NB4 (cell line): ENCODE measurements around the gene INPP5A.
"Not testable (repeated sequence)": the region's sequence is repeated elsewhere in the genome, so short reads cannot be mapped to it uniquely, and the experiment has no call there.

Experiments
- MYC ChIP-seq: IDR thresholded peaks from 2 replicates; pipeline ENCODE4 v1.6.1; 2011; ENCODE audit warnings: low read depth, low read length
- POLR2A ChIP-seq: IDR thresholded peaks from 2 replicates; pipeline ENCODE4 v1.6.1; 2011; ENCODE audit warnings: mild to moderate bottlenecking; ENCODE audit not compliant: insufficient read length; ENCODE audit errors: extremely low read depth
- TF ChIP-seq, protein P1 (sequence below): IDR thresholded peaks from one replicate; pipeline ENCODE4 v1.5.1; 2012; ENCODE audit warnings: low read depth, low read length

GRCh38 chr10:132825783-132826523 is 288.4 kb downstream of the INPP5A start:
- TF ChIP-seq POLR2A, MYC: not testable (repeated sequence)
- TF ChIP-seq, protein P1, sequence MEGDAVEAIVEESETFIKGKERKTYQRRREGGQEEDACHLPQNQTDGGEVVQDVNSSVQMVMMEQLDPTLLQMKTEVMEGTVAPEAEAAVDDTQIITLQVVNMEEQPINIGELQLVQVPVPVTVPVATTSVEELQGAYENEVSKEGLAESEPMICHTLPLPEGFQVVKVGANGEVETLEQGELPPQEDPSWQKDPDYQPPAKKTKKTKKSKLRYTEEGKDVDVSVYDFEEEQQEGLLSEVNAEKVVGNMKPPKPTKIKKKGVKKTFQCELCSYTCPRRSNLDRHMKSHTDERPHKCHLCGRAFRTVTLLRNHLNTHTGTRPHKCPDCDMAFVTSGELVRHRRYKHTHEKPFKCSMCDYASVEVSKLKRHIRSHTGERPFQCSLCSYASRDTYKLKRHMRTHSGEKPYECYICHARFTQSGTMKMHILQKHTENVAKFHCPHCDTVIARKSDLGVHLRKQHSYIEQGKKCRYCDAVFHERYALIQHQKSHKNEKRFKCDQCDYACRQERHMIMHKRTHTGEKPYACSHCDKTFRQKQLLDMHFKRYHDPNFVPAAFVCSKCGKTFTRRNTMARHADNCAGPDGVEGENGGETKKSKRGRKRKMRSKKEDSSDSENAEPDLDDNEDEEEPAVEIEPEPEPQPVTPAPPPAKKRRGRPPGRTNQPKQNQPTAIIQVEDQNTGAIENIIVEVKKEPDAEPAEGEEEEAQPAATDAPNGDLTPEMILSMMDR: not testable (repeated sequence)
